Superior temporal gyrus (tissue), 1 donor: Measurements from ENCODE around the gene APAF1.
A peak's percentile ranks its signal among the peaks of the same experiment; 100 is the strongest.
"Not testable (repeated sequence)": the region's sequence is repeated elsewhere in the genome, so short reads cannot be mapped to it uniquely, and the experiment has no call there.

Experiments used
- DNase-seq: peaks from one replicate; pipeline ENCODE4 v3.0.0-alpha.2; 2016; ENCODE audit errors: extremely low spot score

The APAF1 gene

DNA sequence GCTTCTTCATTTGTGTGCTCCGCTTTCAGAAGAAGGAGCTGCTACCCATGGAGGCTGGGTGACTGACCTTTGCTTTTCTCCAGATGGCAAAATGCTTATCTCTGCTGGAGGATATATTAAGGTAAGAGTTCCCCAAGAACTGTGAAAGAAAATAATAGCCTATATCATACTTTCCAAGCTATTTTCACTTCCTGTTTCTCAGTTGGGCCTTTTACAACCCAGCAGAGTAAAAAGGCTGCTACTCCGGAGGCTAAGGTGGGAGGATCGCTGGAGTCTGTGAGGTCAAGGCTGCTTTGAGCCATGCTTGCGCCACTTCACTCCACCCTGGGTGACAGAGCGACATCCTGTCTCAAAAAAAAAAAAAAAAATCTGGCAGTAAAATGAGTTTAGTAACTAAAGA lies 82.1 kb downstream of the APAF1 start:
- no peak for DNase-seq

- DNase-seq, result no peak
These were observed 85.3 kb downstream of the APAF1 start for GRCh38 chr12:98730412-98730811.

DNA sequence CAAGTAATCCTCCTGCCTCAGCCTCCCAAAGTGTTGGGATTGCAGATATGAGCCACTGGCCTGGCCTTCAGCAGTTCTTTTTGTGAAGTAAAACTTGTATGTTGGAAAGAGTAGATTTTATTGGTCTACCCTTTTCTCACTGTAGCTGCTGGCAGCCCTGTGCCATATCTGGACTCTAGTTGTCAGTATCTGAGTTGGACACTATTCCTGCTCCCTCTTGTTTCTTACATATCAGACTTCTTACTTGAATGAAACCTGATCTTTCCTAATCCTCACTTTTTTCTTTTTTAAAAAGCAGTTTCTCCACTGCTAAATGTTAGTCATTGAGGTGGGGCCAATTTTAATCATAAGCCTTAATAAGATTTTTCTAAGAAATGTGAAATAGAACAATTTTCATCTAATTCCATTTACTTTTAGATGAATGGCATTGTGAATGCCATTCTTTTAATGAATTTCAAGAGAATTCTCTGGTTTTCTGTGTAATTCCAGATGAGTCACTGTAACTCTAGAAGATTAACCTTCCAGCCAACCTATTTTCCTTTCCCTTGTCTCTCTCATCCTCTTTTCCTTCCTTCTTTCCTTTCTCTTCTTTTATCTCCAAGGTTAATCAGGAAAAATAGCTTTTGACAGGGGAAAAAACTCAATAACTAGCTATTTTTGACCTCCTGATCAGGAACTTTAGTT lies 88.7 kb downstream of the APAF1 start:
- no peak for DNase-seq

DNA sequence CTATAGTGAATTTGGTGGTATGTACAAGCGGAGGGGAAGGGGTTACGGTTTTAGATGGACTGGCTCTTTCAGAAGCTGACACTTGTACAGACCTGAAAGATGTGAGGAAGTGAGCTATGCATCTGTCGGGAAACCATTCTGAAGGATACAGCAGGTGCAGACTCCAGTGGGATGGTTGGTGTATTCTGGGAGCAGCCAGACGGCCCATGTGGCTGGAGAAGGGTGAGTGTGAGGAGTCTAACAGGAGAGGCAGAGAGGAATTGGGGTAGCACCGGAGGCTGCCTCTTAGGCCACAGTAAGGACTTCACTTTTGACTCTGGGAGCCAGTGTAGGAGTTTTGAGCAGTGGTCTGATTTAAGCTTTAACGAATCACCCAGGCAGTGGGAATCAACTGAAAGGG lies 90.7 kb downstream of the APAF1 start:
- DNase-seq, result no peak

DNA sequence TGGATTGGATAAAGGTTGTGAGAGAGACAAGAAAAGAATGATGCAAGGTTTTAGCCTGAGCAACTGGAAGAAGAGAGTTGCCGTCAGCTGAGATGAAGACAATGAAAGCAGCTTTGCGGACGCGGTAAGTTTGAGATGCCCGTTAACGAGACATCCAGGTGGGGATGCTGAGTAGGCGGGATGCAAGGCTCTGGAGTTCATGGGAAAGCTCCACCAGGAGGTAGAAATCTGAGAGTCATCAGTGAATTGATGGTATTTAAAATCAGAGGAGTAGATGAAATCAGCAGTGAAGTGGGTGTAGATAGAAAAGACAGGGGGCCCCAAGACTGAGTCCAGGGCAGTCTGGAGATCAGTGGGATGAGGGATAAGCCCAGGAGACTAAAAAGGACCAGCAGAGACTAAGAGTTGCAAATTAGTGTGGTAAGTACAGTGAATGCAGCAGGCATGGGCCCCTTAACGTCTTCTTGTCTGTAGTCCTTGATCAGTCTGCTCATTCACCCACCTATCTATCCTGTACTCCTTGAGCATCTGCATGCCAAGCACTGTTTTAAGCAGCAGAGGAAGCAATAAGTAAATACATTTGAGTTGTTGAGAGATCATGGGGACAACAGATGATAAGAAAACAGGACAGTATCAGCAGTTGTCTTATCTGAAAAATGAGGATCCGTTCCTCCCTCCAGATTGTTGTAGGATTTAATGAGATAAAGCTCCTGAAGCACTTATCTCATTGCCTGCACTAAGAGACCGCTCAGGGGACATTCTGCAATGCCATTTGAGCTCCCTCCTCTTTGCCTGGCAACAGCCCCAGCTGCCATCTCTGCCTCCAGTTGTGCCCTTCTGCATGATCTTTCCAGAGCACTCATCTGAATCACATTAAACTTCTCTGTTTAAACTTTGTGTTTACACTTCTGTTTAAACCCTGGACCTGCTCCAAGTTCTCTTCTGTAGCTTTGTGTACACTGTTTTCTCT lies 91.5 kb downstream of the APAF1 start:
- no peak for DNase-seq

DNA sequence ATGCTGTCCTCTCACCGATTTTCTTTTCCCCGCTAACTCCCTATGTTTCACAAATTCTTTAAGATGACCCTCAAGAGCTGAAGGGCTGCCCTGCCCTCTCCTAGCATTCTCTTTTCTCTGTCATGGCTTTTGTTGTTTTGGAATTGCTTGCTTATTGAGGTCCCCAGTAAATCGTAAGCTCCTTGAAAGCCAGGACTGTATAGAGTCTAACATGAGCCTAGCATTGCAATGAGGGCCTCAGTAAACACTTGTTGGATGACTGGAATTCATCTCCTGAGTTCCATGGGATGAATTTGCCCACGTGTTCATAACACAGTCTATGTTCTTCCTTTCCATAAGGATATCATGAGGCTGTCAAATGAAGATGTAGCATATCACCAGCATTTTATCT lies 92.2 kb downstream of the APAF1 start:
- DNase-seq, result no peak

GRCh38 chr12:98738002-98738401 lies 92.9 kb downstream of the APAF1 start:
- no peak for DNase-seq

DNA sequence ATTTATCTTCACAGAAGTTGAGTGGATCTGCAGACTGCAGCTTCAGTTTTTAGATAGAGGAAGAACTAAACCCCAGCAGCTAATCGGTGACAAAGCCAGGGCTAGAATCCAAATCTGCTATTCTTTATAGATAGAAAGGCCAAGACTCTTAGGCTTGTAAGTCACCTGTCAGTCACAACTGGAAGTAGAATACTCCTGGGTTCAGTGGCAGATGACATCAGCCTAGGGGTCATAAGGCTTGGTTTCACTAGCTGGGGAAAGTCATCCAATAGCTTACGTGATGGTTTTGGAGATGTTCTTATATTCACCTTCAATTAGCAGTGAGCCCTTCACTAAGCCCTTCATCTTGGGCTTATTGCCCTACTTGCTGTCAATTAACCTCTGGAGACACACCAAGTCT lies 93.4 kb downstream of the APAF1 start:
- no peak for DNase-seq

GRCh38 chr12:98740751-98741150 lies 95.7 kb downstream of the APAF1 start:
- no peak for DNase-seq

DNA sequence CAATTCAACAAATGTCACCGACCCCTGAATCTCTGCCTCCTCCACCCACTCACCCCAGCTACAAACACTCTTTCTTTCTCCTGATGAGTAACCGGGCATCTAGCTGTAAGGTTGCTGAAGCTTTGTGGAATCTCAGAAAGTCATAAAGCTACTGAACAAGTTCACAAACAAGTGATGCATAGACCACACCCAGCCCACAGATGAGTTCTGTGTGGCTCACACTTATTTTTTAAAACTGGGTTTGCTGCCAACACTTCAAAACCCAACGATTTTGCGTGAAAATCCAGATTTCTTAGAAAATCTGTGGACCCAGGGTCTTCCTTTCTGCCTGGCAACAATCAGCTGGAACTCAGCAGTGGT lies 96.1 kb downstream of the APAF1 start:
- DNase-seq, result no peak

DNA sequence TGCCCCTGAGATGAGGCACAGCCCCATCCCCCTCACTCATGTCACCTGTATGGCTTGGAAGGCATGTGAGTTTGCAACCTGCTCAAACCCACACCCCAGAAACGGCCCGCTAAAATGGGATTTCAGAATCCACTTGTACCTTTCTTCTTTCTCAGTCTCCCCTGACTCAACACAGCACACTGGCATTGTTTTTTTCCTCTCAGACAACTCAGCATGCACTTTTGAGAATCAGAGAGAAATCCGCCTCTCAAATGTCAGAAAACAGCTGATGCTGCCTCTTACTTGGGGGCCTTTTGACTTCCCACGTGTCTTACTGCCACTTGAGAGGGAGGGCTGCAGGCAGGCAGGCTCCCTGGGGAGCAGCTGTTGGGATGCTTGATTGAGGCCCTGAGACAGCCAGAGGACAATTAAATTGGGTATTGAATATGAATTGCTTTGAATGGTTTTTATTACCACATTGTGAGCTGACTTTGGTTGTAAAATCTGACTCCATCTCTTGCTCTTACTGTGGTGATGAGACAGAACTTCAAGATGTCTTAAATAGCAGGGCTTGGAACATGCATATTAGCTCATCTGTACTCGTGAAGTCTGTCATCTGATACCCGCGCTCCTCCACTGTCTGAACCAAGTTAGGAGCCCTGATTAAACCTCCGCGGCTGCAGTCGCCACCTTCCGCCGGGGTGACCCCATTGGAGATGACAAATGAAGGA lies 96.6 kb downstream of the APAF1 start:
- no peak for DNase-seq

DNA sequence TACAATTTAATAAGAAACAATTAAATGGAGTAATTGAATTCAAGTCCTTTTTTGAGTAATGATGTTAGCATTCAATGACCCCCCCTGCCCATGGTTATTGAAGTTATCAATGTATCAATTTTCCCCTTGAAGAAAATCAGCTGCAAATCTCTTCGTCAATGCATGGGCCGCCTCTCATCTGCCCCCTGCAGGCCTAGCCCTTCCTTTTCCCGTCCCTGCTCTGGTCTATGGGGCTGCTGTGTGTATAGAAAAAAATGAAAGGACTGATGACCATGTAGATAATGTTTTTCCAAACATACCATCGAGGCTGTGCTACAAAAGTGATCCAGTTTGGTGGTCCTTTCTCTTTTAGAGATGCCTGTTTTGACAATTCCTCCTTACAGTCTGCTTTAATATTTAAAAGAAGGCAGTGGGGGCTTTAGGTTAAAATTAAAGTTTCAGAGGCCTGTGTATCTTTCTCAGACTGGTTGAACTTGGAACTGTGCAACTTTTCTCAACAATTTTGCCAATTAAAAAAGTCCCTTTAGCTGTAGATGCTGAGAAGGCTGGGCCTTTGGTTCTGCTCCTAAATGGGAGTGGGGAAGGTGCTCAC lies 98.4 kb downstream of the APAF1 start:
- no peak for DNase-seq

DNA sequence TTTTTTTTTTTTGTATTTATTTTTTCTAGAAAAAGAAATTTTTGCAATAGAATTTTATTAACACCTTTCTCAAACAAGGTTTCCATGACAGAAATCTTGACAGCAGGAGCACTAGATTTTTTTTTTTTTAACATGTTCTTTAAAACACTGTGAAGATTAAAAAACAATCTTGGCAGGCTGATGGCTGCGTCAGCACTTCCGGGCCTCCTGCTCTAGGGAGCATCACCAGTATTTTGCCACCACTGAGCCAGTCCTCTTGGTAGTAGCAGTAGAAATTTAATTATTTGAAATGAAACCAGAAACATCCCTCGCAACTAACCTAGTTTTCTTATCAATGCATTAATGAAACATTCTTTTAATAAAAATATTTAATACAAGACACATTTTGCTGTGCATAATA lies 99.6 kb downstream of the APAF1 start:
- no peak for DNase-seq

GRCh38 chr12:98745578-98746391 lies 100.7 kb downstream of the APAF1 start:
- DNase-seq, result no peak

GRCh38 chr12:98748463-98748862 lies 103.4 kb downstream of the APAF1 start:
- DNase-seq, result no peak

- peak; percentile 81 for DNase-seq
These were observed 105.4 kb downstream of the APAF1 start for GRCh38 chr12:98750511-98750910.

- DNase-seq, result no peak
These were observed 106.6 kb downstream of the APAF1 start for GRCh38 chr12:98751580-98752115.

DNA sequence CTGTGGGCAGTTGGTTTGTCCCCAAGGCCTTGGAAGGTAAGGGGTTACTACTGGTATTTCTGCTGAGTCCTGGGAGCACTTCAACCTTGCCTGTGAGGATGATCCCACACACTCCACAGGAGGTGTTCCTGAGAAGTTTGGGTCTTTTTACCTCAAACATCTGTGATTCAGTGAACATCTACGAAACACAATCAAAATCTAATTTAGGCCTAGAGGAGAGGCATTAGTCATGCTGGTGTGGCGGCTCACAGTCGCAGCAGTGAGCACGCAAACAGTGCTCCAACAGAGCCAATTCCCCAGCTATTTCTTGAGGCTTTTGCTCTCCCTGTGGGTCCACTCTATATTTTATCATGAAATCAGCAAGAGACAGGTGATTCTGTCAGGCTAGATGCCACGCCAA lies 107.6 kb downstream of the APAF1 start:
- DNase-seq, result peak; percentile 71

- DNase-seq, result peak; percentile 81
These were observed 109.0 kb downstream of the APAF1 start for GRCh38 chr12:98754095-98754494.

- DNase-seq, result not testable (repeated sequence)
These were observed 110.8 kb downstream of the APAF1 start for GRCh38 chr12:98755855-98756254.

DNA sequence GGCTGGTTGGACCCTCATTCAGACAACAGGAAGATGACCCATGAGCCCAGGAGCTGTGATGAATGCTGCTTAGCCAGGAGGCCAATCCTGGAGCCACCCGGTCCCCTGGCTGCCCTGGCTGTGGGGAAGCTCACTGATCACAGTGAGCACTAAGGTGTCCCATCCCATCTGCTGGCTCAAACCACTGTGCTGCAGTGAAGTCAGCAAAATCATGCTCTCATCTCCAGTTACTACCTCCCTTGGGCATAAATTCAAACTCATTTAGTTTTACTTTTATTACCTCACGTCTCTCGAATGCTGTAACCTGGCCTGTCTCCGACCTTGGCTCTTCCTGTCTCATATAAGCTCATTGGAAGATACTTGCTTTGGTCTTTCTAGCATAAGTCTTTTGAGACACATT lies 112.4 kb downstream of the APAF1 start:
- no peak for DNase-seq
